CD4-positive, alpha-beta memory T cell (primary cell): Measurements from ENCODE around the gene PRUNE2. TPM values are rescaled to one million over a fixed set of nuclear protein-coding genes. Genes with fewer than 3 reads are reported as not detected.

Experiments
- CTCF ChIA-PET: fragments of 350-600 bp; sonication (Branson Sonifier 250); formaldehyde crosslinking; loops from one replicate; lab custom pipeline; 2021; ENCODE audit warnings: inconsistent platforms; ENCODE audit not compliant: partially characterized antibody; lab: Charles Lee
- POLR2A ChIA-PET: fragments of 350-600 bp; sonication (Branson Sonifier 250); formaldehyde crosslinking; loops from one replicate; lab custom pipeline; 2021; ENCODE audit not compliant: partially characterized antibody; lab: Charles Lee
- DNase-seq, 5 donors: peaks; one replicate each; pipeline versions ENCODE4 v3.0.0 to v3.0.0-alpha.2; 2020 to 2022; ENCODE audit warnings: mixed read lengths in 1 of 5
- H3K27ac ChIP-seq: one replicate; pipeline ENCODE4 v1.7.0; 2013; ENCODE audit warnings: low read depth, low read length
- H3K27me3 ChIP-seq: 2 replicates; pipeline ENCODE4 v1.7.0; 2013; ENCODE audit warnings: mild to moderate bottlenecking, low read length, moderate library complexity; ENCODE audit not compliant: insufficient read depth
- H3K36me3 ChIP-seq: 2 replicates; pipeline ENCODE4 v1.7.0; 2013; ENCODE audit warnings: mild to moderate bottlenecking, low read length, moderate library complexity; ENCODE audit not compliant: insufficient read depth
- H3K4me1 ChIP-seq: 2 replicates; pipeline ENCODE4 v1.7.0; 2013; ENCODE audit warnings: mild to moderate bottlenecking, low read length, moderate library complexity; ENCODE audit not compliant: insufficient read depth
- H3K4me3 ChIP-seq, 2 donors: one replicate each; pipeline ENCODE4 v1.7.0; 2013; ENCODE audit warnings: low read length in 2 of 2, mild to moderate bottlenecking in 1 of 2
- H3K9me3 ChIP-seq, 2 donors: one replicate each; pipeline ENCODE4 v1.7.0; 2013; ENCODE audit warnings: low read length in 2 of 2, control low read depth in 1 of 2; ENCODE audit not compliant: control insufficient read depth in 1 of 2
- H3K27ac Mint-ChIP-seq, 7 donors: one replicate each; pipeline ENCODE4 v1.8.0; 2020 to 2021; ENCODE audit warnings: mixed read lengths in 7 of 7, mild to moderate bottlenecking in 6 of 7, inconsistent platforms in 3 of 7, moderate library complexity in 3 of 7
- H3K27me3 Mint-ChIP-seq, 2 donors: one replicate each; pipeline ENCODE4 v1.8.0; 2020 to 2021; ENCODE audit warnings: mixed read lengths in 2 of 2
- H3K36me3 Mint-ChIP-seq, 2 donors: one replicate each; pipeline ENCODE4 v1.8.0; 2020 to 2021; ENCODE audit warnings: mixed read lengths in 2 of 2, inconsistent platforms in 1 of 2, mild to moderate bottlenecking in 1 of 2
- H3K4me1 Mint-ChIP-seq, 4 donors: one replicate each; pipeline ENCODE4 v1.8.0; 2020 to 2021; ENCODE audit warnings: mixed read lengths in 4 of 4, mild to moderate bottlenecking in 1 of 4
- H3K4me3 Mint-ChIP-seq, 8 donors: one replicate each; pipeline ENCODE4 v1.8.0; 2020 to 2021; ENCODE audit warnings: mixed read lengths in 8 of 8, mild to moderate bottlenecking in 7 of 8, moderate library complexity in 6 of 8, inconsistent platforms in 3 of 8
- H3K9me3 Mint-ChIP-seq, 8 donors: one replicate each; pipeline ENCODE4 v1.8.0; 2020 to 2021; ENCODE audit warnings: mixed read lengths in 8 of 8, mild to moderate bottlenecking in 5 of 8, inconsistent platforms in 3 of 8, moderate library complexity in 1 of 8
- intact Hi-C: fragments of 100-400 bp; cut with micrococcal nuclease; formaldehyde crosslinking; loops from one replicate; pipeline ENCODE4 v1.15.1; 2023
- polyA plus RNA-seq, 2 donors: library from polyadenylated mRNA; unstranded; fragments of 300-500 nt; fragmentation: Illumina TruSeq; gene quantifications; one replicate each; pipeline ENCODE4 v1.2.3, GENCODE V29; 2021
- total RNA-seq, 2 experiments: library from RNA; stranded (reverse); gene quantifications; one replicate each; pipeline ENCODE4 v1.2.3, GENCODE V29; 2021

The PRUNE2 gene
- total and polyA plus RNA-seq, 4 experiments from 2014 or later = 0.22 to 0.42 TPM; not detected in 2

DNA sequence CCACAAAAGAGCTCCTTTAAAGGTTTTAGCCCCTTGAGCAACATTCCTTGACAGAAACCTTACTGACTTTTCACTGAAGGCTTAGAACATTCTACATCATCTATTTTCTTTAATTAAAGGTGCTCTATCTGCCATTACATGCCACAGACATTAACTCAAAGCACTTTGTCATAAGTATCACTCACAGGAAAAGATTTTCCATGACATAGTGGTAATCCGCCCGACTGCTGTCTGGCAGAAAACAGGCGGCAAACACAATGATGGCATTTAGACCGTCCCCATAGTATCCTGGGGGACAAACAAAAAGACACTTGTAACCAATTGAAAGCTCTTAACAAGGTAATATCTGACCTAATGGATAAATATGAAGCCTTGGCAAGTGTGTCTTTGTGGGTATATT is 267.9 kb downstream of the PRUNE2 start:
- intact Hi-C loops = no loop called here
- H3K9me3 Mint-ChIP-seq = peaks cover 0 to 2% (median 0%) of the 10 kb centered on the region in 8 donors
- POLR2A ChIA-PET = interaction anchor here (1.5 kb wide), 1 partner anchor 13 kb away, joined by 4 read pairs; no protein-coding TSS in a partner anchor

DNA sequence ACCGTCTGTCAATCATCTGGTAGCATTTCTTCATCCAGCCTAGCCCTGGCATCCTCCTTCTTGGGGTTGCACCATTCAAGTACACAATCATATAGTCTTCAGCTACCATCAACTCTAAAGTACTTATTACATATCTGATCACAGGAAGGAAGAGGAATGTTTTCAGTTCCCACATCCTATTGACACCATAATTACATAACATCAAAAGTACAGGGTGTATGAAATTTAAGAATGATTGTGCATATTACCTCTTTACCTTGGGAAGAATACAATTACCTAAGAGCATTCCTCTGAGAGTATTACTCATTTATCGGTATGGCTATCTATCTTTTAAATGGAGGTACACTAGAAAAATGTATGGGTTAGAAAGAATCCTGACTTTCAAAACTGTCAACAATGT is 268.5 kb downstream of the PRUNE2 start:
- H3K4me3 Mint-ChIP-seq = peak overlapping the region in 7 of 8 donors; percentile 1 to 63 (median 43)

More for the DNA sequence above, 267.9 kb downstream of the PRUNE2 start:
- H3K4me3 ChIP-seq = no peak overlapping the region
- no peaks in the 10 kb centered on the region for H3K27me3 ChIP-seq
- no peak for DNase-seq
- no peak overlapping the region for H3K27ac ChIP-seq
- no peaks in the 10 kb centered on the region for H3K36me3 Mint-ChIP-seq
- H3K27me3 Mint-ChIP-seq = no peaks in the 10 kb centered on the region
- no peaks in the 10 kb centered on the region for H3K9me3 ChIP-seq
- no peak overlapping the region for H3K27ac Mint-ChIP-seq
- CTCF ChIA-PET = interaction anchor here (1.6 kb wide), 1 partner anchor 18 kb away, joined by 3 read pairs; no protein-coding TSS in a partner anchor
- peaks cover 10 to 18% (median 11%) of the 10 kb centered on the region in 4 donors for H3K4me1 Mint-ChIP-seq
- H3K4me3 Mint-ChIP-seq = peak overlapping the region in 1 of 8 donors; percentile 17
- peaks cover 15% of the 10 kb centered on the region for H3K4me1 ChIP-seq
- no peaks in the 10 kb centered on the region for H3K36me3 ChIP-seq

DNA sequence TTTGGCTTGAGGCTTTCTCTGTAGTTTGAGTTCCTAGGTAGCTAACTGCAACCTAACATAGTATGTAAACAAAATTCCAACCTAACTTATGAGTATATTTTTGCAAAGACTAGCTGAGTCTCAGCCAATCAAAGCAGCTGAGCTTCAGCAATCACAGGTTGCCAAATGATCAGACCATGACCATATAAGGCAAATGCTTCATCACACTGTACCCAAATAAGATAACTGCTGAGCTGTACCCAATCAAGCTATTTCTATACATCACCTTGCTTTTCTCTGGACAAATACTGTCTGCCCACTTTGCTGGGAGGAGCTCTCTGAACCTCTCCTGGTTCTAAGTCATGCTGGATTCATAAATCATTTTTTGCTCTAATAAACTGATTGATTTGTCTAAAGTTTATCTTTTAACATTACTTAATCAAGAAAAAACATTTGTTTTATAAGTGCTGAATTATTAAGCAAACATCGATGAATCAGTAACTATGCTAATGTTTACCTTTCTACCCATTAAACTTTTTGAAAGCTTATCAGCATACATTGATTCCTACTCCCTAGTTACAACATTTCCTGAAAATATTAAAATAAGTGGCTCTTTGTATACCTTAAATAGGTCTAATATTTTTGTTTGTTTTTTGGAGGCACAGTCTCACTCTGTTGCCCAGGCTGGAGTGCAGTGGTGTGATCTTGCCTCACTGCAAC is 271.4 kb downstream of the PRUNE2 start:
- intact Hi-C loops = no loop called here
- H3K9me3 Mint-ChIP-seq = peaks cover 0 to 2% (median 0%) of the 10 kb centered on the region in 8 donors
- H3K4me1 ChIP-seq = peaks cover 19% of the 10 kb centered on the region
- no peak overlapping the region for H3K27ac Mint-ChIP-seq
- peaks cover 14 to 22% (median 14%) of the 10 kb centered on the region in 4 donors for H3K4me1 Mint-ChIP-seq
- H3K27me3 ChIP-seq = no peaks in the 10 kb centered on the region
- DNase-seq = no peak
- CTCF ChIA-PET = interaction anchor here (1.1 to 1.2 kb wide), 2 partner anchors 23 to 70 kb away, joined by 3 read pairs; no protein-coding TSS in a partner anchor
- POLR2A ChIA-PET = no interaction called here
- H3K9me3 ChIP-seq = no peaks in the 10 kb centered on the region
- H3K27ac ChIP-seq = no peak overlapping the region
- no peaks in the 10 kb centered on the region for H3K27me3 Mint-ChIP-seq
- H3K36me3 Mint-ChIP-seq = no peaks in the 10 kb centered on the region
- no peaks in the 10 kb centered on the region for H3K36me3 ChIP-seq
- no peak overlapping the region for H3K4me3 ChIP-seq
- H3K4me3 Mint-ChIP-seq = no peak overlapping the region

More for the DNA sequence above, 268.5 kb downstream of the PRUNE2 start:
- H3K27me3 Mint-ChIP-seq = no peaks in the 10 kb centered on the region
- no peak overlapping the region for H3K4me3 ChIP-seq
- intact Hi-C loops = no loop called here
- H3K36me3 ChIP-seq = no peaks in the 10 kb centered on the region
- DNase-seq = no peak
- H3K36me3 Mint-ChIP-seq = no peaks in the 10 kb centered on the region
- ChIA-PET CTCF (interaction anchor here (1.6 kb wide), 1 partner anchor 19 kb away, joined by 3 read pairs; no protein-coding TSS in a partner anchor), POLR2A (interaction anchor here (1.5 kb wide), 1 partner anchor 14 kb away, joined by 4 read pairs; no protein-coding TSS in a partner anchor)
- H3K27ac Mint-ChIP-seq = peak overlapping the region in 2 of 7 donors; percentile 34 to 68
- no peaks in the 10 kb centered on the region for H3K9me3 ChIP-seq
- H3K27ac ChIP-seq = no peak overlapping the region
- H3K4me1 Mint-ChIP-seq = peaks cover 10 to 18% (median 10%) of the 10 kb centered on the region in 4 donors
- no peaks in the 10 kb centered on the region for H3K27me3 ChIP-seq
- H3K4me1 ChIP-seq = peaks cover 15% of the 10 kb centered on the region
- H3K9me3 Mint-ChIP-seq = peaks cover 0 to 2% (median 0%) of the 10 kb centered on the region in 8 donors

DNA sequence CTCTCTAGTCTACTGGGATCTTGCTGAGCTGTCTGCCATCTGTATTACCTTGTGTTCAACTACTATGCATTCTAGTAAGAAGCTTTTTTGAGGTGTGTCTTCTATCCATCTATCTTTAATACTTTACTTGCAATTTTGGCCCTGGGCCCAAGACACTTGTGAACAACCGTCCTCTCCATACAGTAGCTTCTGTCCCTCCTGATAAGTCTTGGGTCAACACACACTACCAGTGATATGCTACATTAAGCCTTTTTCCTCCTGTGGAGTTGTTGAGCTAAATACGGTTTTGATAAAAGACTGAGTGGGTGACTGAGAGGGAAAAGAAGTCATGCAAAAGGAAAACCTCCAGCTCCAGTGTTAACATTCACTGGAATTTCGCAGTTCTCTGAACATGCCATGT is 275.0 kb downstream of the PRUNE2 start:
- no peak for DNase-seq
- Histone ChIP-seq H3K9me3 (no peaks in the 10 kb centered on the region), H3K4me1 (peaks cover 5% of the 10 kb centered on the region), H3K27ac (no peak overlapping the region), H3K36me3 (no peaks in the 10 kb centered on the region), H3K27me3 (no peaks in the 10 kb centered on the region), H3K4me3 (no peak overlapping the region)
- Mint-ChIP-seq H3K27me3 (peaks cover 0 to 2% of the 10 kb centered on the region in 2 donors), H3K9me3 (peaks cover 0 to 3% (median 0%) of the 10 kb centered on the region in 8 donors), H3K4me1 (peaks cover 4 to 6% (median 5%) of the 10 kb centered on the region in 4 donors), H3K27ac (no peak overlapping the region), H3K4me3 (no peak overlapping the region), H3K36me3 (no peaks in the 10 kb centered on the region)
- ChIA-PET POLR2A (no interaction called here), CTCF (no interaction called here)
- intact Hi-C loops = no loop called here

DNA sequence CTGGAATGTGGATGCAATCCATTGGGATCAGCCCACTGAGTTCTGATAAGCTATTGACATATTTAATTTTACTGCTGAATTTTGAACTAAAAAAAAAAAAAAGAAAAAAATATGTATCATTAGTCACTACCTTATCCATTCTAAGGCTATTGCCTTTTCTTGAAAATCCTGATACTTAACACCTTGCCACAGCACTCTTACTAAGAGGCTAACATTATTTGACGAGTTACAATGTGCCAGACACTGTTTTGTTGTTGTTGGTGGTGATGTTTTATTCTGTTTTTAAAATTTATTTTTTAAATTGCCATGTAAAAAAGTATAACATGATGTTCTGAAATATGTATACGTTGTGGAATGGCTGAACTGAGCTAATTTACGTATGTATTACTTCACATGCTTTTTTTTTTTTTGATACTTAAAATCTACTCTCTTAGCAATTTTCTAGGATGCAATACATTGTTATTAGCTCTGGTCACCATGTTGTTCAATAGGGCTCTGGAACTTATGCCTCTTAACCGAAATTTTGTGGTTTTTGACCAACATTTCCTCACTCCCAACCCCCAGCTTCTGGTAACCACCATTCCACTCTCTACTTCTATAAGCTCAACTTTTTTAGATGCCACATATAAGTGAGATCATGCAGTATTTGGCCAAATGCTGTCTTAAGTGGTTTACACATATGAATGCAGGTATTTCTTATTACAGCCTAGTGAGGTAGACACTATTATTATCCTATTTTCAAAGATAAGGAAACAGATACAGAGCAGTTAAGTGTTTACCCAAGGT is 276.5 kb downstream of the PRUNE2 start:
- Histone ChIP-seq H3K4me1 (peaks cover 5% of the 10 kb centered on the region), H3K9me3 (no peaks in the 10 kb centered on the region), H3K36me3 (no peaks in the 10 kb centered on the region), H3K27ac (no peak overlapping the region), H3K4me3 (no peak overlapping the region), H3K27me3 (no peaks in the 10 kb centered on the region)
- no peak overlapping the region for H3K27ac Mint-ChIP-seq
- no peak for DNase-seq
- H3K4me3 Mint-ChIP-seq = no peak overlapping the region
- peaks cover 0 to 3% (median 0%) of the 10 kb centered on the region in 8 donors for H3K9me3 Mint-ChIP-seq
- H3K36me3 Mint-ChIP-seq = no peaks in the 10 kb centered on the region
- ChIA-PET POLR2A (no interaction called here), CTCF (no interaction called here)
- intact Hi-C loops = no loop called here
- H3K27me3 Mint-ChIP-seq = peaks cover 0 to 2% of the 10 kb centered on the region in 2 donors
- peaks cover 4 to 6% (median 5%) of the 10 kb centered on the region in 4 donors for H3K4me1 Mint-ChIP-seq

DNA sequence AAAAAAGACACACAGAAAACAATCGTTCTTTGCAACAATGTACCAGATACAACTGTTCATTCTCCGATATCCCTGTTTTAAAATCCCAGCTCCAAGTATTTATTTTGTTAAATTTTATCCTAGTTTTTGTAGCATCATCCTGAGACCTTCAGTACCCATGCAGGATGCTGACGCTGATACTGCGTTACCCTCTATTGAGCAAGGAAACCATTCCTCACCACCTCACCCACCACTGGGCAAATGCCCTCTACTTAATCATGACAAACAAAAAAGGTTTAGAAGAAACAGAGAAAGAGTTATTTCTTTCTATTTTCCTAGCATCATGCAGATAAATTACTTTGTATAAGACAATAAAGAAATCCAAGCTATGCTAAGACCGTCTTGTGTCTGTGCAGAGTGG is 277.8 kb downstream of the PRUNE2 start:
- Histone ChIP-seq H3K36me3 (no peaks in the 10 kb centered on the region), H3K4me3 (no peak overlapping the region), H3K27ac (no peak overlapping the region), H3K27me3 (no peaks in the 10 kb centered on the region), H3K9me3 (no peaks in the 10 kb centered on the region), H3K4me1 (peaks cover 5% of the 10 kb centered on the region)
- peaks cover 0 to 3% (median 0%) of the 10 kb centered on the region in 8 donors for H3K9me3 Mint-ChIP-seq
- no peak overlapping the region for H3K27ac Mint-ChIP-seq
- H3K36me3 Mint-ChIP-seq = no peaks in the 10 kb centered on the region
- no peak overlapping the region for H3K4me3 Mint-ChIP-seq
- POLR2A ChIA-PET = no interaction called here
- DNase-seq = no peak
- peaks cover 0 to 2% of the 10 kb centered on the region in 2 donors for H3K27me3 Mint-ChIP-seq
- CTCF ChIA-PET = no interaction called here
- intact Hi-C loops = no loop called here
- peaks cover 4 to 6% (median 5%) of the 10 kb centered on the region in 4 donors for H3K4me1 Mint-ChIP-seq

DNA sequence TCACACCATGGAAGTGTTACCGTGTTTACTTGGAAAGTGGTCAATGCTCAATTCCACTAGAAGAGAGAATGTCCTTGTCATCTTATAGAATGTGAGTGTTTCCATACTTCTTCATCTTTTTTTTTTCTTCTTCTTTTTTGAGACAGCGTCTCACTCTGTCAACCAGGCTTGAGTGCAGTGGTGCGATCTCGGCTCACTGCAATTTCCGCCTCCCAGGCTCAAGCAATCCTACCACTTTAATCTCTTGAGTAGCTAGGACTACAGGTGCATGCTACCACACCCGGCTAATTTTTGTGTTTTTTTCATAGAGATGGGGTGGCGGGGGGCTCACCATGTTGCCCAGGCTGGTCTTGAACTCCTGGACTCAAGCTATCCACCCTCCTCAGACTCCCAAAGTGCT is 278.9 kb downstream of the PRUNE2 start:
- H3K36me3 Mint-ChIP-seq = no peaks in the 10 kb centered on the region
- no peak for DNase-seq
- POLR2A ChIA-PET = no interaction called here
- peak overlapping the region in 1 of 7 donors; percentile 34 for H3K27ac Mint-ChIP-seq
- peaks cover 5% of the 10 kb centered on the region for H3K4me1 ChIP-seq
- no peak overlapping the region for H3K27ac ChIP-seq
- no peaks in the 10 kb centered on the region for H3K27me3 ChIP-seq
- peaks cover 4 to 6% (median 5%) of the 10 kb centered on the region in 4 donors for H3K4me1 Mint-ChIP-seq
- intact Hi-C loops = no loop called here
- no peaks in the 10 kb centered on the region for H3K9me3 ChIP-seq
- no peaks in the 10 kb centered on the region for H3K36me3 ChIP-seq
- no peak overlapping the region for H3K4me3 ChIP-seq
- H3K4me3 Mint-ChIP-seq = no peak overlapping the region
- peaks cover 0 to 3% (median 0%) of the 10 kb centered on the region in 8 donors for H3K9me3 Mint-ChIP-seq
- peaks cover 0 to 2% of the 10 kb centered on the region in 2 donors for H3K27me3 Mint-ChIP-seq
- CTCF ChIA-PET = interaction anchor here (0.8 kb wide), 1 partner anchor 15 kb away, joined by 3 read pairs; no protein-coding TSS in a partner anchor
